ENCODE data around the gene PER1. TPM values are rescaled to one million over a fixed set of nuclear protein-coding genes. Genes with fewer than 3 reads are reported as not detected.
A peak's percentile ranks its signal among the peaks of the same experiment; 100 is the strongest.

PER1 gene
- total and polyA plus RNA-seq, 2 of the 13 experiments (the other 11 are each of a cell fraction or from before 2014, with no cell fraction given) = 2.6 to 3.6 TPM

DNA sequence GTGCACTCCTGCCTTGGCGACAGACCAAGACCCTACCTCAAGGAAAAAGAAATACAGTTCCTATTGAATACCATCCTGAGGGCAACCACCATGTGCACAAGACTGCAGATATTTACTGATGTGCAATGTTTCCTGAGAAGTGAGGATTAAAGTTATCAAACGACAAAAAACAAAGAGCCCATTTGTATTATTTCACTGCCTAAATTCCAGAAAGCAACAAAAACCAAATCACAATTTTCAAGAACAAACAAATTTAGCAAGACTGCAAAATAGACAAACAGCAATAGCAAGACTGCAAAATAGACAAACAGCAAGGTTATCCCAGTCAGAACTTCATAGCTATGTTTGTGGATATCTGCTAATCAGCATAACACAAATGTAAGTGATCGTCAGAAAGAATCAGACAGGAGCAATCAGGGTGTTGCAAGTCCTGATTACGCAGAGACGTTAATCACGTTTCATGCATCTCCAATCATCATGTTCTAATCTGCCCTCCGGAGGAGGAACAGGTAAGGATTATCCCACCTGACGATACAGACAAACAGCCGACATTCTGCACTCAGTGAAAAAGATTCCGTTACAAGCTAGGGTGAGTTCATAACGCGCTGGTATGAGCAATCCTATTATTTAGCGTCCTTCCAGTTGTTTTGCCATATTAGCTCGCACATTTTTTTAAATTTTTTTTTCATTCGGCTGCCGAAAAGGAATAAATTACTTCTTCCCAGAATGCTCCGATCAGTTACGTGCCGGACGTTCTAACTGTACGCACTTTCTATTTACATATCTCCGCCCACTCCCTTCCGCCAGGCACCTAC is 21.1 kb upstream of the PER1 start (continued):
- TF ChIP-seq ZNF564 (CRISPR knock-in tag; IDR thresholded peaks at IDR 0.05) (no peak; the same call in 1 of the 2 replicates), KLF16 (CRISPR knock-in tag; IDR thresholded peaks at IDR 0.05) (peak; percentile 75 to 100; a peak in 3 of 4 replicates), ZNF331 (CRISPR knock-in tag; IDR thresholded peaks at IDR 0.05) (peak; percentile 98), ZKSCAN1 (IDR thresholded peaks at IDR 0.05; ENCODE audit: low read length) (peak; percentile 74; the same call in 1 of the 2 replicates), THAP11 (CRISPR knock-in tag; IDR thresholded peaks at IDR 0.05) (peak; percentile 91), NRL (CRISPR knock-in tag; IDR thresholded peaks at IDR 0.05; ENCODE audit: borderline replicate concordance) (no peak), JUN (CRISPR knock-in tag; IDR thresholded peaks at IDR 0.05) (0 out of 2 replicates have a peak, but pooled peaks have one; percentile 18), MAFF (IDR thresholded peaks at IDR 0.05; ENCODE audit: low read depth, low read length) (peak; percentile 96), RBM22 (optimal IDR thresholded peaks at IDR 0.05; ENCODE audit: low read length) (peak; percentile 99), ZFP37 (CRISPR knock-in tag; IDR thresholded peaks at IDR 0.05; ENCODE audit: borderline replicate concordance) (peak; percentile 90; the same call in 1 of the 2 replicates)
- TF ChIP-seq, protein P1, sequence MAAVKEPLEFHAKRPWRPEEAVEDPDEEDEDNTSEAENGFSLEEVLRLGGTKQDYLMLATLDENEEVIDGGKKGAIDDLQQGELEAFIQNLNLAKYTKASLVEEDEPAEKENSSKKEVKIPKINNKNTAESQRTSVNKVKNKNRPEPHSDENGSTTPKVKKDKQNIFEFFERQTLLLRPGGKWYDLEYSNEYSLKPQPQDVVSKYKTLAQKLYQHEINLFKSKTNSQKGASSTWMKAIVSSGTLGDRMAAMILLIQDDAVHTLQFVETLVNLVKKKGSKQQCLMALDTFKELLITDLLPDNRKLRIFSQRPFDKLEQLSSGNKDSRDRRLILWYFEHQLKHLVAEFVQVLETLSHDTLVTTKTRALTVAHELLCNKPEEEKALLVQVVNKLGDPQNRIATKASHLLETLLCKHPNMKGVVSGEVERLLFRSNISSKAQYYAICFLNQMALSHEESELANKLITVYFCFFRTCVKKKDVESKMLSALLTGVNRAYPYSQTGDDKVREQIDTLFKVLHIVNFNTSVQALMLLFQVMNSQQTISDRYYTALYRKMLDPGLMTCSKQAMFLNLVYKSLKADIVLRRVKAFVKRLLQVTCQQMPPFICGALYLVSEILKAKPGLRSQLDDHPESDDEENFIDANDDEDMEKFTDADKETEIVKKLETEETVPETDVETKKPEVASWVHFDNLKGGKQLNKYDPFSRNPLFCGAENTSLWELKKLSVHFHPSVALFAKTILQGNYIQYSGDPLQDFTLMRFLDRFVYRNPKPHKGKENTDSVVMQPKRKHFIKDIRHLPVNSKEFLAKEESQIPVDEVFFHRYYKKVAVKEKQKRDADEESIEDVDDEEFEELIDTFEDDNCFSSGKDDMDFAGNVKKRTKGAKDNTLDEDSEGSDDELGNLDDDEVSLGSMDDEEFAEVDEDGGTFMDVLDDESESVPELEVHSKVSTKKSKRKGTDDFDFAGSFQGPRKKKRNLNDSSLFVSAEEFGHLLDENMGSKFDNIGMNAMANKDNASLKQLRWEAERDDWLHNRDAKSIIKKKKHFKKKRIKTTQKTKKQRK (IDR thresholded peaks at IDR 0.05; ENCODE audit: low read length) = no peak
- TF ChIP-seq, protein P2, sequence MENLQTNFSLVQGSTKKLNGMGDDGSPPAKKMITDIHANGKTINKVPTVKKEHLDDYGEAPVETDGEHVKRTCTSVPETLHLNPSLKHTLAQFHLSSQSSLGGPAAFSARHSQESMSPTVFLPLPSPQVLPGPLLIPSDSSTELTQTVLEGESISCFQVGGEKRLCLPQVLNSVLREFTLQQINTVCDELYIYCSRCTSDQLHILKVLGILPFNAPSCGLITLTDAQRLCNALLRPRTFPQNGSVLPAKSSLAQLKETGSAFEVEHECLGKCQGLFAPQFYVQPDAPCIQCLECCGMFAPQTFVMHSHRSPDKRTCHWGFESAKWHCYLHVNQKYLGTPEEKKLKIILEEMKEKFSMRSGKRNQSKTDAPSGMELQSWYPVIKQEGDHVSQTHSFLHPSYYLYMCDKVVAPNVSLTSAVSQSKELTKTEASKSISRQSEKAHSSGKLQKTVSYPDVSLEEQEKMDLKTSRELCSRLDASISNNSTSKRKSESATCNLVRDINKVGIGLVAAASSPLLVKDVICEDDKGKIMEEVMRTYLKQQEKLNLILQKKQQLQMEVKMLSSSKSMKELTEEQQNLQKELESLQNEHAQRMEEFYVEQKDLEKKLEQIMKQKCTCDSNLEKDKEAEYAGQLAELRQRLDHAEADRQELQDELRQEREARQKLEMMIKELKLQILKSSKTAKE (CRISPR knock-in tag; IDR thresholded peaks at IDR 0.05; ENCODE audit: borderline replicate concordance) = peak; percentile 16; the same call in 1 of the 2 replicates
- TF ChIP-seq, protein P3, sequence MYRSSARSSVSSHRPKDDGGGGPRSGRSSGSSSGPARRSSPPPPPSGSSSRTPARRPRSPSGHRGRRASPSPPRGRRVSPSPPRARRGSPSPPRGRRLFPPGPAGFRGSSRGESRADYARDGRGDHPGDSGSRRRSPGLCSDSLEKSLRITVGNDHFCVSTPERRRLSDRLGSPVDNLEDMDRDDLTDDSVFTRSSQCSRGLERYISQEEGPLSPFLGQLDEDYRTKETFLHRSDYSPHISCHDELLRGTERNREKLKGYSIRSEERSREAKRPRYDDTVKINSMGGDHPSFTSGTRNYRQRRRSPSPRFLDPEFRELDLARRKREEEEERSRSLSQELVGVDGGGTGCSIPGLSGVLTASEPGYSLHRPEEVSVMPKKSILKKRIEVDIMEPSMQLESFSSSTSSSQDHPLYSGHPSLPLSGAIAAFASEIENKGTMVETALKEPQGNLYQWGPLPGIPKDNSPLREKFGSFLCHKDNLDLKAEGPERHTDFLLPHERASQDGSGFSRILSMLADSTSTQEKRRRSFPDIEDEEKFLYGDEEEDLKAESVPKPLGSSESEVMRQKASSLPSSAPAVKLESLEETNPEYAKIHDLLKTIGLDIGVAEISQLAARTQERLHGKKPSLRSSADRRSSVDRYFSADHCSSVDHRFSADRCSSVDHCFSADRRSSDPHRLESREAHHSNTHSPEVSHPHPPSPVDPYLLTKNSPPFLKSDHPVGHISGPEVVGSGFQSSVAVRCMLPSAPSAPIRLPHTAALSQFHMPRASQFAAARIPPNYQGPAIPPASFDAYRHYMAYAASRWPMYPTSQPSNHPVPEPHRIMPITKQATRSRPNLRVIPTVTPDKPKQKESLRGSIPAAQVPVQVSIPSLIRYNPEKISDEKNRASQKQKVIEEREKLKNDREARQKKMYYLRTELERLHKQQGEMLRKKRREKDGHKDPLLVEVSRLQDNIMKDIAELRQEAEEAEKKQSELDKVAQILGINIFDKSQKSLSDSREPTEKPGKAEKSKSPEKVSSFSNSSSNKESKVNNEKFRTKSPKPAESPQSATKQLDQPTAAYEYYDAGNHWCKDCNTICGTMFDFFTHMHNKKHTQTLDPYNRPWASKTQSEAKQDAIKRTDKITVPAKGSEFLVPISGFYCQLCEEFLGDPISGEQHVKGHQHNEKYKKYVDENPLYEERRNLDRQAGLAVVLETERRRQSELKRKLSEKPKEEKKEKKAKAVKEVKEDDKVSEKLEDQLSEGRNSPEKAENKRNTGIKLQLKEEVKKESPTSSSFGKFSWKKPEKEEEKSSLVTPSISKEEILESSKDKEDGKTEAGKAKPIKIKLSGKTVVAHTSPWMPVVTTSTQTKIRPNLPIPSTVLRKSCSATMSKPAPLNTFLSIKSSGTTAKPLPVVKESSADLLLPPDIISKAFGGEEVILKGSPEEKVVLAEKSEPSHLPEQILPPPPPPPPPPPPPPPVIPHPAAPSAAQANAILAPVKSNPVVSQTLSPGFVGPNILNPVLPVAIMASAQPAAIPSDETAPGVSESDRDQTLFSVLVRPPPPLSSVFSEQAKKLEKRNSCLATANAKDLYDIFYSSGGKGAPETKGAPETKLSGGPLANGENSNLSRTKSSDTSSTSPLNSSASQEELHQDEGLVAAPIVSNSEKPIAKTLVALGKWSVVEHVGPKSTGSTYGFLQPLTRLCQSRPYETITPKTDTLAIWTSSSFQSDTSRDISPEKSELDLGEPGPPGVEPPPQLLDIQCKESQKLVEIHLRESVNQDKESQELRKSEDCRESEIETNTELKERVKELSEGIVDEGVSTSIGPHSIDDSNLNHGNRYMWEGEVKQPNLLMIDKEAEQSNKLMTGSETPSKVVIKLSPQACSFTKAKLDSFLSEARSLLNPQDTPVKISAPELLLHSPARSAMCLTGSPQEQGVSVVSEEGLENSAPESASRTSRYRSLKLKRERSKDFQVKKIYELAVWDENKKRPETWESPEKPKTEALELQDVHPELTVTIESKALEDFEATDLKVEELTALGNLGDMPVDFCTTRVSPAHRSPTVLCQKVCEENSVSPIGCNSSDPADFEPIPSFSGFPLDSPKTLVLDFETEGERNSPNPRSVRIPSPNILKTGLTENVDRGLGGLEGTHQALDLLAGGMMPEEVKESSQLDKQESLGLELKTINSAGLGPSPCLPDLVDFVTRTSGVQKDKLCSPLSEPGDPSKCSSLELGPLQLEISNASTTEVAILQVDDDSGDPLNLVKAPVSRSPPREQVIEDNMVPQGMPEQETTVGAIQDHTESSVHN (CRISPR knock-in tag; IDR thresholded peaks at IDR 0.05) = peak; percentile 87

Measured in HepG2 (cell line).